ENCODE measurements around the gene STAB1.

Gene STAB1

DNA sequence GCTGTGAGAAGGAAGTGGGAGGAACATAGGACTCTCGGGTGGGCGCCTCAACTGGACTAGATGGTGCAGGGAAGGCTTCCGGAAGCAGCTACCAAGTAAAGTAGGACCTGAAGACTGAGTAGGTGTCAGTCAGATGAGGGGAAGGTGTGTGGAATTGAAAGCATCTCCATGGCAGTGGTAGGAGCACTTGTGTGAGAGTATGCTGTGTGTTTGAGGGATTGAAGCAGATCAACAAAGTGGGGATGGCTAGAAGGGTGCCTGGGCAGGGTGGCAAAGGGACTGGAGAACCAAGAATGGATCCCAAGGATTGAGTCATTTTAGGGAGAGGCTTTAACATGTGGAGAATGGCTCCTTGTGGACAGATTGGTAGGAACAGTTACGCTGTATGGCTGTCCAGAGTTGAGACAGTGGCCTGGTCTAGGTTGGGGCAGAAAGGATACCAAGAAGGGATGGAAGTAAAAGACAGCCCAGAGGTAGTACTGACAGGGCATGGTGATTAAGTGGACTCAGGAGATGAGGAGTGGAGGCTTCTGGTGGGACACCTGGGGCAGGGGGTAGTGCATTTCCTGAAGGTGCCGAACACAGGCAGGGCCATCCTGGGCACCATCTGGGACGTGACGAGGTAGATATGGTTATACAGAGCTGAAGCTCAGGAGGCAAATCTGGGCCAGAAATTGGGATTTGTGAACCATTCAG is 42.7 kb downstream of the STAB1 start:
- DNase-seq: no peak

DNA sequence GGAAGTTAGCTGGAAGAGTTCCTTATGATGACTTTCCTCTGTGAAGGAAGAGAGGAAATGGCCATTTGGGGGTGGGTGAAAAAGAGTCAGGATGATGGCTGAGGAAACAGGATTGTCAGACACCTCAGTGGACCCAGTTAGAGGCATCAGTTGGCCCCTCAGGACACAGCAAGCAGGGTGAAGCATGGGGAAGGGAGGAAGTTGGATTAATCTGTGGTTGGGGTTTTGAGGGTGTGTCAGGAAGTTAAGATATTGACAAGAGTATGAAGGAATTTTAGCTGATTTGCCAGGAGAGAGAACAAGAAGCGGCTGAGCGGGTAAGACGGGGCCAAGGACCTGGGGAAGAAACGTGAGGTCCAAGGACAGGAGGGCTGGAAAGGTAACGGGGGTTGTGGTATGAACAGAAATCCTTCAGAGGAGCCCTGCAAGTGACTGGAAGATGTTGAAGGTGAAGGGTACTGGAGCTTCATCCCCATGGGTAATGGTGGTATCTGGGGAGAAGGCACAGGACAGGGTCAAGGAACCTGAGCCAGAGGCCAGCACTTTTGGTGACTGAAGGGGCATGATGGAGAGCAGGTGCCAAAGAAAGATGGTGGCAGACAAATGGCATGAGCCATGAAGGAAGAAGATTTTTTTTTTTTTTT is 44.0 kb downstream of the STAB1 start:
- no peak for DNase-seq

DNA sequence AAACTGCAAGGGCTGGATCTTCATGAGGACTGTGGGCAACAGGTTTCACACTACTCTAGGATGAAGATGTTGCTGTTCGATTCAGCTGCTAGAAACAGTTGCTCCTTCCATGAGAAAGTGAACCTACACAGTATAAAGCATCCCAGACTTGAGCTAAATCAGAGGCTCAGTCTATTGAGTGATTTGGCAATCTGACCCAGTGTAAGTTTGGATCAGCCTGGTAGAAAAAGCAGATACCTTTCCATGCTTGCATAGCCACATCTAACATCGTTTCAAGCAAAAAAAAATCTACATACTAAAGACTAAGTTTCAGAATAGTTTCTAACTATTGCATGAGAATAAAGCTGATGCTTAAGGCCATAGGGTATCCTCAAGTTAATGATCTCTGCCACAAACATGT is 45.9 kb downstream of the STAB1 start:
- no peak for DNase-seq

DNA sequence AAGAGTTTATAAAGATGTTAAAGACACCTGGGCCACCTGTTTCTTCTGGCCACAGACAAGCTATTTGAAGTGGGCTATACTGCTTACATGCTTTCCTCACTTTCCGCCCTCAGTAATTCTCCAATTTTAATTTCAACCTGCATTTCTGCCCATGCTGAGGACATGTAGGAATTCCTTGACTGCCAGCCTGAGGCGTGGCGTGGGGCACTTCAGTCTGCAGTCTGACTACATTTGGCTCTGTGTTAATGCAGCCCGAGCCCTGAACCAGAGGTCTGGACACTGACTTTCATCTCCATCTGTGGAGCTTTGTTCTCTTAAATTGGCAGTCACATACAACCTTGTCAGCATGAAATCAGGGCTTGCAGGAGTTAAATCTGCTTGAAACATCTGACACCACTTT is 49.8 kb downstream of the STAB1 start:
- DNase-seq: no peak

DNA sequence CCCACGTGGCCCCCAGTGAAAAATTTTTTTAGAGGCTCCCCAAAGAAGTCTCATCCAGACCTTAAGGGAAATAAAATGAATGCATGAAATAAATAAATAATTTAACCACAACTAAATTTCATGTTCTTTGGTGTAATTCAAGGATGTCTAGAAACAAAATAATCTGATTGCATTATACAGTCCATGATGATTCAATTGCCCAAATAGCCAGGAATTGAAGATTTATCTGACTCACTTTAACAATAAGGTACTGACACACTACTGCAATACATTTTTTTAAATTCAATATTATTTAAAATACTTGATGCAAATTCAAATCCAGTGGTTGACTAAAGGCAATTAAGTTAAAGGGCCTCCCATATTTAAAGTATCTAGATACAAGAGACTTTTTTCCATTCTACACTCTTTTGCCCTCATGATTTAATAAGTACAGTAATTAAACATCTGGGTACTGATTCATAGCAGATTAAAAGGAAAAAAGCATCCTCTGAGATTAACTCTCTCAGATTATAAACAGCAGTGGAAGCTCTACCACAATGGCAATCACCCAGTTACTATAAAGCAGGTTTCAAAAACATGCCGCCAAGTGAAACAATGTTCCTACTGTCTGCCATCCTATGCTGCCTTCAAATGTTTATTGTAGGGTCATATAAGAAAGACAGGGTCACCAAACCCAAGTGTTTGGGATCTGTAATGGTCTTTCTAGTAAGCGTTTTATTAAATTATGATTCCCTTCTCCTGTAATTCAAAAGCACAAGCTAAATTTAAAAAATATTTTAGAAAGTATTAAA is 51.2 kb downstream of the STAB1 start:
- DNase-seq: no peak

DNA sequence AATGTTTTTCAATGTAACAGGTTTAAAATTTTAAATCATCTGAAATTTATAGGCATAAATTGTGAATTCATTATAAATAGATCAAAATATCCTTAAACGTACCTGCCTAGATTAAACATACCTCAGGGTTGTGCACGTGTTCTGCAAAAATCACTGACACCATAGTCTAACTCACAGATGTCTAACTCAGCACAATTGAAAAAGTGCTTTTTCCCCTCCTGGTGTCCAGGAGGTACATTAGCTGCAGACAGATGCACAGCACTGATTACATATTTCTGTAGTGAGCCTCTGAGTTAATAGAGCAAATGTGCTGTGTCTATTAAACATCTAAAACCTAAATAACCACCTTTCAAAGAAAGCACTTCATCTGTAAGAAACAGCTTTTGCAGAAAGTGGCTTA is 52.0 kb downstream of the STAB1 start:
- no peak for DNase-seq

DNA sequence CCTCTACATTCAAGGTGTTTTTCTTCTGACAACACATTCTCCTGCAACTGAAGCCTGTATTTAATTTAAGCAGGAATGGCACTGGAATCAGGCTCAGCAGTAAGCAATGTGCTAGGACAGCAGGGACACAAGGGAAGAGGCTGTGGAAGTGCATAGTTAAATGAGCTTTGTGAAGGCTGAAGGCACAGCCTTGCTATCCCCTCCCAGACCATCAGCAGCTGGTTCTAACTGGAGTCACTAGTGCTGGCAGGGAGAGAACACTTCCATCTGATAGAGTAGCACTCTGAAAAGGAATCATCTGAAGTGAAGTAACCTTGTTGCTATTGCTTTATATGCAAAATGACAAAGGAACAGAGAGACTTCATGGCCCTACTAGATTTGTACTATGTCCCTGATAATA is 56.0 kb downstream of the STAB1 start:
- DNase-seq: no peak

DNA sequence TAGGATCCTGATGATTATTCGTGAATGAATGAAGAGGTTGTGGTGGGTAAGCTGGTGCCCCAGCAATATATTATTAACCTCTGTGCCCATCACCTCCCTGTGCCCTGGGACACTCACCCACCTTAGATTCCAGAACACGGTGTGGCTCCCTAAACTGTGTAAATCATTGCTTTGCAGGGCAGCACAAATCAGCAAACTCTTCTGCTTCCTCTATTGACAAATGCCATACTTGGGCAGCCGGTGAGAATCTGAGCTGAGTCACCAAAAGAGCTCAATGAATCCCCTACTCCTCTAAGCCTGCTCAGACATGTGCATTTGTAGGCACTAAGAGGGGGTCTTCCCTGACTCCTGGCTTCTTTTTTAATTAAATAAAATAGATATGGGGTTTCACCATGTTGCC is 57.0 kb downstream of the STAB1 start:
- DNase-seq: no peak

DNA sequence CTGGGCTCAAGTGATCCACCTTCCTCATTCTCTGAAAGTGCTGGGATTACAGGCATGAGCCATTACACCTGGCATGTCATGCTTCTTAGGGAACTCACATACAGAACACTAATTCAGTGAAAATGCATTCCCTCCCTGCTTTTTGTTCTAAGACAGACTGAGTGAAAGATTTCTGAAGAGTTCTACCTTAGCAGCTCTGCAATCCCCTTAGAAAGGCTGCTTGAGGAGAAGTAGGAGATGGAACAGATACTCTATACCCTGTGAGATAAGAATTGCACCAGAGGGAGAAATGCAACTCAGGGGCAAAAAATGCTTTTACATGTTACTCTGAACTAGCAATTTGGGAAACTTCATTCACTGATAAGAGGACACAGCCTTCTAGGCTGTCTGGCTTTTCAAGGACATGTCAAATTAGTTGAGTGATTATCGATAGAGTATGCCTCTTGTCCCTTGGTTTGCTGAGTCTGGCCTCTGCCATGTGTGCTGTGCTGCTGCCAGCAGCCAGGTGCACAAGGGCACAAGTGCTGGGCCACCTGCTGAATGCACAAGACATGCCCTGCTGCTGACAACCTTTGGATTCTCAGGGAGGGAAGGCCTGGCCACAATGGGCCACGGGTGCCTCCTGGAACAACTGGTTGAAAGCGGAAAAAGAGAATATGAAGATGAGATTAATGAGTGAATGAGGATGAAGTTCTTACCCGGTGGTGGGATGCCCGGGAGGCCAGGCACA is 59.1 kb downstream of the STAB1 start:
- no peak for DNase-seq

DNA sequence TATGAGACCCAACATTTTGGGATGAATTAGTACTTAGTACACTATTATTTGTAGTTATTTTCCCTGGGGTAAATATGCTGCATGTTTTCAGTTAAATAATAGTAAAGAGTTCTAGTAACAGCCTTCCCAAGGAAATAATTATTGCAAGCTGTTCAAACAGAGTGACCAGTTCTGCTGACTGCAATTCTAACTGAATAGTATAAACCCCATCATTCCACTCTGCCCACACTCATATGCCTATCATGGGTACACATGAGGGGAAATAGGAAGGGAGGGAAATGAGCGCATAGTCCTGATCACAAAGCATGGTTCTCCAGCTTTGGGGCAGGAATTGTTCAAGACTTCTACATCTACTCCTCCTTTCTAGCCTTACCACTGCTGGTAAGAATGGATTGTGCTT is 59.9 kb downstream of the STAB1 start:
- DNase-seq: no peak

DNA sequence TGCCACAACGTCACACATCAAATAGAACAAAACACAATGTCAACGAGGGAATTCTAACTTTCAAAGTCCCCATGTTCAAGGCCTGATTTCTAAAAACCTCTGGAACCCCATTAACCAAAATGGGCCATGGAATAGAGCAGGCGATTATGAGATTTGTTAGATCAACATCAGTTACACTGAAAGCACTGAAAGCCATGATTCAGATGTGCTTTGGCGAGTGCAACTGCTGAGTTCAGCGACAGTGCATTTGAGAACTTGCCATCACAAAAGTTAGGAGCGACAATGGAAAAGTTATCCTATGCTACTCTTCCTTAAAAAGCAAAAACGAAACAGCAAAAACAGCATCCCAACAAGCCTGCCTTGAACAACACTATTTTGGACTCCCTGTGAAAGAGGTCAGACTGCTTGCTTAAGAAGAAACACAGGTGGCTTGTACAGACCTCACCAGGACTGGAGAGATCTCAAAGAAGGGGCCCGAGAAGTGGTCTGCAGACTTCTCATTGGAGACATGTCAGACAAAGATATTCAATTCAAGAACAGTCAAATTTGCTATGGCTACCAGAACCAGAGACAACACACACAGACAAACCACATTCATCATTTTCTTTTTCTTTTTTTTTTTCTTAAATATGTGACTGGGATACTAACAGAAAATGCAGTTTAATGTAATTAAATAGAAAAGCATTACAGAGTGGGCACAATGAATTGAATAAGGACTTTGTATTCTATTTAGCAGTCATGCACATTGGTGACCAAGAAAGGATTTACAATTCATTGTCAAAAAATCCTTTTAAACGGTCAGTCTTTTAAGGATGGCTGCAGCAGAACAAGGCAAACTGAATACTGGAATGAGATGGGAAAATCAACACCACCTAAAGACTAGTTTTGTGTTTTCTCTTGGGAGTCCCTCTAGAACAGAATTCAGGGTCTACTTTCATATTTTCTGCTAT is 62.1 kb downstream of the STAB1 start:
- no peak for DNase-seq

DNA sequence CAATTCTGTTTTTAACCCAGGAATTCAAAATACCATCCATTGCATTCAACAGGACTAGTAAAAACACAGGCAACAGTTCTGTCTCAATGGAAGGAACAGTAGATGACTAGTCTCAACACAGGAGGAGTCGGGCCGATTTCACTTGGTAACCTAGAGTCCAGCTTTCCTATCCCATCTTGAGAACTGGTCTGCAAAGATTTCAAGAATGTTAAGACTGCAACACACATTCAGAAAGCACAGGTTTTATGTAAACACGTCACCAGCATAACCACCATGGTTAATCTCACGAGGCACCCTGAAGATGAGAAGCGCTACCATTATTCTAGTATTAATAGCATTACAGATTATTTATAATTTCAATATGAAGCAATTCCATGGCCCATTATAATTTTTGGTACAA is 63.3 kb downstream of the STAB1 start:
- no peak for DNase-seq

DNA sequence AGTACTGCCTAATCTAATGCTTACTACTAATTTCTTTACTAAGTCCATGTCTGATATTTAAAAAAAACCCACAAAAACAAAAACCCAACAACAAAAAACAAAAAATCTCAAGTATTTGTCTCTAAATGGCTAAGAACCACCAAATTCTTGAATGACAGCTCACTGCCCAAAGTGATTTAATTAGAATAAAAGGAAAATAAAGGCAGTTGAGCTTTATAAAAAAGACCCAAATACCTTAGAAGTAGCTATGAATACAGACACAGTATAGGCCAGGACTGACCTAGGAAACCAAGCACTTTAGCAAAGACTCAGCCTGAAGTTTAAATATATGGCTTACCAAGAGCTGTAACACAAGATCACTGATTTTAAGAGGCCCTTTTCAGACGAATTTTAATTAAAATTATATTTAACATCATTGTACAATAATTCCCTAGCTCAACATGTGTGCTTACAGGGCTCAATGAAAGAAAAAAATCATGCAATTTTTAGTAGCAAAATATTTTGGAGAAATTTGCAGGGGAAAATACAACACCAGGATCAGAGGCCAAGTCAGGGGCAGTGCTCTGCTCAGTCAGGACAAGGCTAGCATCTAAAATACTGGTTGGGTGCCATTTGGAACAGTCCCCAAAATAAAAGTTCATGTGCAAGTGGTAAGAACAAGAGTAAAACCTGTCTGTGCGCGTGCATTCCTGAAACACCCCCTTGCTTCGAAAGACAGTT is 66.0 kb downstream of the STAB1 start:
- DNase-seq: no peak

DNA sequence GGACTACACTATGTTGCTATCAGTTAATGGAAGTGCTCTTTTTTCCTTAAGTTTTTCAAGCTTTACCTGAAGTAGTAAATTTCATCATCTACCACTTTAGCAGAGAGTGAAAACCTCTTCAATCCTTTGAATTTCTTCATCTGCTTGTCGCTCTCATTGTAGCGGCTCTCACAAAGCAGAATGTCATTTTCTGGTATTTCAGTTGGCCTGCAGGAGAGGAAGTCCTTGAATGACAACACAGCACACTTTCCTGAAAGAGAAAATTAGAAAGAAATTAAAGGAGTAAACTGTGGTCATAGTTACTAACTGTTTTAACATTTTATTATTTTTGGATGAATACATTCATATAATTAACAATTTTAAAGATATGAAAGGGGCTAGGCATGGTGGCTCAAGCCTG is 68.8 kb downstream of the STAB1 start:
- no peak for DNase-seq

DNA sequence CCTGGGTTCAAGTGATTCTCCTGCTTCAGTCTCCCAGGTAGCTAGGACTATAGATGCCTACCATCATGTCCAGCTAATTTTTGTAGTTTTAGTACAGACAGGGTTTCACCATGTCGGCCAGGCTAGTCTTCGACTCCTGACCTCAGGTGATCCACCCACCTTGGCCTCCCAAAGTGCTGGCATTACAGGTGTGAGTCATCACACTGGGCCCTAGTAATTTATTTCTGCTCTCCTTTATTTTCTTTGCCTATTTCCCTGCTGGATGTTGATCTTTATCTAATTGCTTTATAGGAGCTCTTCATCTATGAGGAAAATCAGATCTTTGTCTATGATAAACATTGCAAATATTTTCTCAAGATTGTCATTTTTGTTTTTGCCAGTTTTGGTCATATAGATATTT is 72.9 kb downstream of the STAB1 start:
- DNase-seq: no peak

DNA sequence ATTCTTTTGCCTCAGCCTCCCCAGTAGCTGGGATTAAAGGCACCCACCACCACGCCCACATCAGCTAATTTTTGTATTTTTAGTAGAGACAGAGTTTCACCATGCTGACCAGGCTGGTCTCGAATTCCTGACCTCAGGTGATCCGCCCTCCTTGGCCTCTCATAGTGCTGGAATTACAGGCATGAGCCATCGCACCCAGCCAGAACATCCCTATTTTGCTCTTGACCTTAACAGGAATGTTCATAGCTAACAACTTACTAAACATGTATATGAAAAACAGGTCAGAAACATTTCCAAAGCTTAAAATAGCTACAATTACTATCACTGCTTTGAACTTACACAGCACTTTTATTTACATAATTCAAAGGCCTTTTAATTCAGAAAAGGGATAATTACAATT is 74.9 kb downstream of the STAB1 start:
- DNase-seq: no peak

DNA sequence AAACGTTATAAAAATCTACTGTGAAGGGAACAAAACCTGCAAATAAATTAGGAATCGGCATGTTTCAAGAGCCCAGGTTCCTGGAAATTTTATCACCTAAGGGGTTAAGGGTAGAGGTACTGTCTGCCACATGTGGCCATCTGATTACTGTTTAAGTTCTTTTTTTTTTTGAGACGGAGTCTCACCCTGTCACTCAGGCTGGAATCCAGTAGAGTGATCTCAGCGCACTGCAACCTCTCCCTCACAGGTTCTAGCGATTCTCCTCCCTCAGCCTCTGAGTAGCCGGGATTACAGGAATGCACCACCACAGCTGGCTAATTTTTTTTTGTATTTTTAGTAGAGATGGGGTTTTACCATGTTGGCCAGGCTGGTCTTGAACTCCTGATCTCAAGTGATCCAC is 77.1 kb downstream of the STAB1 start:
- no peak for DNase-seq

All from activated gamma-delta T cell treated with Interleukin-2 at 50 U/mL for 16 hours (primary cell).